H1 (cell line): Measurements from ENCODE around the gene INTS6. TPM values are rescaled to one million over a fixed set of nuclear protein-coding genes. Genes with fewer than 3 reads are reported as not detected.
A peak's percentile ranks its signal among the peaks of the same experiment; 100 is the strongest.

Experiments used
- CTCF ChIA-PET: fragments of 300-600 bp; sonication (Branson Sonifier 250); formaldehyde crosslinking; loops from one replicate; lab custom pipeline; 2021; ENCODE audit not compliant: partially characterized antibody; lab: Charles Lee
- POLR2A ChIA-PET: fragments of 300-600 bp; sonication (Branson Sonifier 250); formaldehyde crosslinking; loops from one replicate; lab custom pipeline; 2021; ENCODE audit warnings: inconsistent platforms; ENCODE audit not compliant: partially characterized antibody; lab: Charles Lee
- DNase-seq, 2 experiments: peaks; one replicate each; pipeline versions ENCODE4 v3.0.0 to v3.0.0-alpha.2; 2010 to 2022; ENCODE audit warnings: low spot score in 2 of 2, low read depth in 1 of 2, mixed read lengths in 1 of 2
- FAIRE-seq: peaks from 2 replicates; lab custom pipeline; 2011; peaks lifted over from hg19 to GRCh38; lab: Jason Lieb, UNC
- H2AFZ ChIP-seq: 2 replicates; pipeline ENCODE4 v1.8.1; 2012; ENCODE audit warnings: low read length, inconsistent platforms
- H2AK5ac ChIP-seq: 2 replicates; pipeline ENCODE4 v1.6.1; 2013; ENCODE audit warnings: low read depth, low read length
- H2BK120ac ChIP-seq: replicated peaks from 2 replicates; pipeline ENCODE3; 2013; ENCODE audit warnings: low read depth, low read length, inconsistent platforms
- H2BK12ac ChIP-seq: 2 replicates; pipeline ENCODE4 v1.6.1; 2013; ENCODE audit warnings: low read depth, low read length
- H2BK15ac ChIP-seq: 2 replicates; pipeline ENCODE4 v1.6.1; 2013; ENCODE audit warnings: low read length
- H2BK20ac ChIP-seq: 2 replicates; pipeline ENCODE4 v1.6.1; 2013; ENCODE audit warnings: low read length
- H2BK5ac ChIP-seq: 2 replicates; pipeline ENCODE4 v1.6.1; 2013; ENCODE audit warnings: low read depth, low read length
- H3K14ac ChIP-seq: 2 replicates; pipeline ENCODE4 v1.6.1; 2013; ENCODE audit warnings: inconsistent platforms; ENCODE audit not compliant: insufficient read length
- H3K18ac ChIP-seq: 2 replicates; pipeline ENCODE4 v1.6.1; 2013; ENCODE audit warnings: low read length; ENCODE audit errors: extremely low read depth
- H3K23ac ChIP-seq: 2 replicates; pipeline ENCODE4 v1.6.1; 2013; ENCODE audit warnings: inconsistent platforms; ENCODE audit not compliant: insufficient read length
- H3K23me2 ChIP-seq: 2 replicates; pipeline ENCODE4 v1.6.1; 2013; ENCODE audit warnings: low read depth, low read length
- H3K27ac ChIP-seq: 2 replicates; pipeline ENCODE4 v1.6.1; 2011; ENCODE audit warnings: low read depth, low read length, inconsistent platforms
- H3K27me3 ChIP-seq, 4 experiments: replicated peaks in 1 of 4; 1 replicate in 1 of 4; 2 replicates in 3 of 4; pipeline versions ENCODE4 v1.6.1 to v1.8.1; 2011 to 2013; ENCODE audit warnings: low read length in 3 of 4, mild to moderate bottlenecking in 3 of 4, inconsistent platforms in 2 of 4, mixed read lengths in 2 of 4, moderate library complexity in 1 of 4; ENCODE audit not compliant: control insufficient read depth in 3 of 4, insufficient read depth in 3 of 4; ENCODE audit errors: extremely low read depth in 1 of 4
- H3K36me3 ChIP-seq, 4 experiments: 2 replicates each; pipeline versions ENCODE4 v1.6.1 to v1.8.1; 2011 to 2013; ENCODE audit warnings: mild to moderate bottlenecking in 4 of 4, low read length in 3 of 4, moderate library complexity in 2 of 4, control low read depth in 1 of 4, inconsistent platforms in 1 of 4; ENCODE audit not compliant: insufficient read depth in 4 of 4, control insufficient read depth in 2 of 4
- H3K4ac ChIP-seq: replicated peaks from 2 replicates; pipeline ENCODE3; 2013; ENCODE audit warnings: low read length, low read depth, mixed read lengths, inconsistent platforms; ENCODE audit not compliant: insufficient read length
- H3K4me1 ChIP-seq, 4 experiments: replicated peaks in 1 of 4; 1 replicate in 1 of 4; 2 replicates in 3 of 4; pipeline versions ENCODE4 v1.6.1 to v1.8.1; 2011 to 2013; ENCODE audit warnings: low read length in 3 of 4, inconsistent platforms in 2 of 4, mixed read lengths in 1 of 4; ENCODE audit not compliant: insufficient read depth in 4 of 4, control insufficient read depth in 3 of 4
- H3K4me2 ChIP-seq, 2 experiments: 2 replicates each; pipeline versions ENCODE4 v1.6.1 to v1.8.1; 2011 to 2013; ENCODE audit warnings: low read depth in 2 of 2, low read length in 2 of 2, control low read depth in 1 of 2, inconsistent platforms in 1 of 2, mild to moderate bottlenecking in 1 of 2; ENCODE audit not compliant: insufficient read depth in 1 of 2
- H3K4me3 ChIP-seq, 4 experiments: fragments of 200-600, 300-600 bp in 1 of 4; sonication (generic), shearing (Covaris generic), sonication (Bioruptor Twin) in 1 of 4; 2 replicates each; pipeline versions ENCODE4 v1.5.1 to v1.8.1; 2011 to 2016; ENCODE audit warnings: low read length in 4 of 4, low read depth in 3 of 4, control low read depth in 2 of 4, inconsistent platforms in 2 of 4, mild to moderate bottlenecking in 2 of 4, mixed read lengths in 1 of 4, moderate library complexity in 1 of 4; ENCODE audit not compliant: insufficient read depth in 2 of 4; ENCODE audit errors: extremely low read depth in 1 of 4
- H3K56ac ChIP-seq: replicated peaks from 2 replicates; pipeline ENCODE3; 2013; ENCODE audit warnings: low read depth, mild to moderate bottlenecking, mixed read lengths, low read length, inconsistent platforms; ENCODE audit not compliant: insufficient read length
- H3K79me1 ChIP-seq: 2 replicates; pipeline ENCODE4 v1.6.1; 2013; ENCODE audit warnings: low read depth, low read length, control low read depth
- H3K79me2 ChIP-seq, 2 experiments: 2 replicates each; pipeline versions ENCODE4 v1.6.1 to v1.8.1; 2012 to 2013; ENCODE audit warnings: low read length in 2 of 2, mild to moderate bottlenecking in 2 of 2, inconsistent platforms in 1 of 2; ENCODE audit not compliant: insufficient read depth in 2 of 2, control insufficient read depth in 1 of 2
- H3K9ac ChIP-seq, 4 experiments: replicated peaks in 1 of 4; 1 replicate in 1 of 4; 2 replicates in 3 of 4; pipeline versions ENCODE4 v1.6.1 to v1.8.1; 2011 to 2013; ENCODE audit warnings: low read depth in 3 of 4, low read length in 3 of 4, control low read depth in 2 of 4, mild to moderate bottlenecking in 2 of 4, moderate library complexity in 2 of 4, inconsistent platforms in 1 of 4; ENCODE audit errors: extremely low read depth in 1 of 4
- H3K9me3 ChIP-seq, 2 experiments: 2 replicates each; pipeline versions ENCODE4 v1.6.1 to v1.8.1; 2012 to 2013; ENCODE audit warnings: mild to moderate bottlenecking in 2 of 2, moderate library complexity in 2 of 2, control low read depth in 1 of 2, inconsistent platforms in 1 of 2, low read depth in 1 of 2, low read length in 1 of 2, mixed read lengths in 1 of 2; ENCODE audit not compliant: insufficient read depth in 2 of 2
- H4K20me1 ChIP-seq, 2 experiments: replicated peaks in 1 of 2; 2 replicates each; pipeline versions ENCODE3 to v1.8.1; 2011 to 2013; ENCODE audit warnings: inconsistent platforms in 2 of 2, low read length in 2 of 2, mild to moderate bottlenecking in 1 of 2; ENCODE audit not compliant: insufficient read depth in 2 of 2, control insufficient read depth in 1 of 2
- H4K5ac ChIP-seq: 2 replicates; pipeline ENCODE4 v1.6.1; 2013; ENCODE audit warnings: low read length, low read depth, mixed read lengths, inconsistent platforms; ENCODE audit not compliant: insufficient read length
- H4K8ac ChIP-seq: 2 replicates; pipeline ENCODE4 v1.8.0; 2013; ENCODE audit warnings: mild to moderate bottlenecking, moderate library complexity, low read length, inconsistent platforms; ENCODE audit not compliant: insufficient read depth; ENCODE audit errors: extremely low read depth
- H4K91ac ChIP-seq: replicated peaks from 2 replicates; pipeline ENCODE3; 2013; ENCODE audit warnings: low read length, mixed read lengths, inconsistent platforms; ENCODE audit not compliant: insufficient read length
- MAFK ChIP-seq: IDR thresholded peaks from 2 replicates; pipeline ENCODE4 v1.6.1; 2012; ENCODE audit warnings: low read depth, mild to moderate bottlenecking, improper control_type of control experiment, low read length
- TEAD4 ChIP-seq: IDR thresholded peaks from 2 replicates; pipeline ENCODE4 v1.6.1; 2012; ENCODE audit warnings: low read depth, low read length, inconsistent platforms, mixed read lengths
- WGBS, 2 experiments: shearing (Covaris generic) in 1 of 2; methylation state at CpG; one replicate each; pipeline versions ENCODE4 v1.1.6 to v1.1.7; 2013 to 2015; ENCODE audit warnings: low lambda C conversion rate in 2 of 2, mixed read lengths in 2 of 2, inconsistent platforms in 1 of 2, low coverage in 1 of 2, missing lambda C conversion rate in 1 of 2; ENCODE audit not compliant: insufficient replicate concordance in 2 of 2, insufficient coverage in 1 of 2, insufficient read length in 1 of 2; ENCODE audit errors: extremely low coverage in 1 of 2, missing lambda C conversion rate in 1 of 2; 5-methylcytosine and 5-hydroxymethylcytosine counted together
- polyA plus RNA-seq, 7 experiments: library from polyadenylated mRNA; depleted of rRNA in 3 of 7; stranded (reverse) in 5 of 7; unstranded in 2 of 7; fragments of >200 nt in 5 of 7; fragments of 200-250 nt in 2 of 7; gene quantifications; 1 replicate in 5 of 7; 2 replicates in 1 of 7; 4 replicates in 1 of 7; pipeline versions ENCODE4 v1.2.1 to v1.2.3, GENCODE V29; 2011 to 2013; ENCODE audit warnings: missing spikeins in 2 of 7, mixed read lengths in 2 of 7
- total RNA-seq: library from RNA; stranded (reverse); fragmentation: NEBNext Ultra II Directional; extraction: Animal tissue kit (Norgen Biotek cat#: 25700); gene quantifications from 2 replicates; pipeline ENCODE4 v1.2.1, GENCODE V29; 2021

The INTS6 gene
- total and polyA plus RNA-seq, 2 of the 8 experiments (the other 6 are each of a cell fraction or from before 2014, with no cell fraction given) = 12.6 to 42.8 TPM

DNA sequence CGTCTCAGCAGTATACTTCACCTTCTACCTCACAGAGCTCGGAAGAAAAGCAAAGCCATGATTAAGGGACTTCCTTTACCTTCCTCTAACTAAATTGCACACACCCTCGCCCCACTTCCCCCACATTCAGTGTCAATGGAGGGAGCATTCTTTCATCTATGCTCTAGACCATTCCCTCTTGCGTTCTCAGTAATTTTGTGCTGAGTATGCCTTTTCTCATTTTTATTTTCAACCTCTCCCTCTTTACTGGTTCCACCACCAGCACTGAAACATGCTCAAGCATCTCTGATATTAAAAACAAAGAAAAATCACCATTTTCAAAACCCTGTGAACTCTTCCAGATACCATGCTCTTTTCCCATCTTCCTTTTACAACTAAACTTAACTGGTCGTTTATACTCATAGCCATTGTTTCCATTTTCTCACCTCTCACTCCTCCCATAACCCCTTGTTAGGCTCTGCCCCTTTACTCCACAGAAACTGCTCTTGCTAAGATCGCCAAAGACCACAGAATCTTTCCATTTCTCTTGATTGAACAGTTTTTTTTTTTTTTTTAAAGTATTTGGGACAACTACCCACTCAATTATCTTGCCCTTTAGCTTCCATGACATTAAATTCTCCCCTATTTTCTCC is 81.0 kb downstream of the INTS6 start:
- Histone ChIP-seq H4K20me1 (no peaks in the 10 kb centered on the region), H3K4me1 (peaks cover 0 to 7% (median 3%) of the 10 kb centered on the region in 4 experiments; a peak in 3 of 7 replicates), H3K36me3 (peaks cover 3 to 79% (median 30%) of the 10 kb centered on the region in 4 experiments; a peak in 6 of 8 replicates), H2BK120ac (no peak overlapping the region), H3K79me1 (no peaks in the 10 kb centered on the region; the same call in 1 of the 2 replicates), H3K9me3 (no peaks in the 10 kb centered on the region), H3K9ac (no peak overlapping the region), H2BK20ac (no peak overlapping the region), H4K5ac (no peak overlapping the region), H3K56ac (no peak overlapping the region), H3K23me2 (no peaks in the 10 kb centered on the region), H2AK5ac (no peak overlapping the region), H3K27ac (no peak overlapping the region), H3K23ac (no peak overlapping the region), H3K4me3 (no peak overlapping the region), H2AFZ (no peak overlapping the region), H3K18ac (no peak overlapping the region; the same call in 1 of the 2 replicates), H2BK15ac (no peak overlapping the region), H4K8ac (no peak overlapping the region), H3K4ac (no peak overlapping the region), H2BK12ac (no peak overlapping the region), H3K27me3 (no peaks in the 10 kb centered on the region), H2BK5ac (no peak overlapping the region), H4K91ac (no peak overlapping the region), H3K14ac (no peak overlapping the region), H3K4me2 (no peak overlapping the region), H3K79me2 (no peaks in the 10 kb centered on the region; a peak in 1 of 4 replicates)
- ChIA-PET POLR2A (no interaction called here), CTCF (interaction anchor here (0.8 kb wide), 1 partner anchor 15 kb away, joined by 3 read pairs; no protein-coding TSS in a partner anchor)
- no peak for DNase-seq
- 86% methylated on average over 6 of the region's 6 CpGs; no CpG with 5 or more reads in 1 of the 2 experiments for WGBS, 2 experiments
- TF ChIP-seq TEAD4 = no peak
- 0 out of 2 replicates have a peak, but pooled peaks have one; percentile 29 for TF ChIP-seq MAFK
- no peak for FAIRE-seq
